ENCODE results near the gene VAV2.

Gene VAV2

DNA sequence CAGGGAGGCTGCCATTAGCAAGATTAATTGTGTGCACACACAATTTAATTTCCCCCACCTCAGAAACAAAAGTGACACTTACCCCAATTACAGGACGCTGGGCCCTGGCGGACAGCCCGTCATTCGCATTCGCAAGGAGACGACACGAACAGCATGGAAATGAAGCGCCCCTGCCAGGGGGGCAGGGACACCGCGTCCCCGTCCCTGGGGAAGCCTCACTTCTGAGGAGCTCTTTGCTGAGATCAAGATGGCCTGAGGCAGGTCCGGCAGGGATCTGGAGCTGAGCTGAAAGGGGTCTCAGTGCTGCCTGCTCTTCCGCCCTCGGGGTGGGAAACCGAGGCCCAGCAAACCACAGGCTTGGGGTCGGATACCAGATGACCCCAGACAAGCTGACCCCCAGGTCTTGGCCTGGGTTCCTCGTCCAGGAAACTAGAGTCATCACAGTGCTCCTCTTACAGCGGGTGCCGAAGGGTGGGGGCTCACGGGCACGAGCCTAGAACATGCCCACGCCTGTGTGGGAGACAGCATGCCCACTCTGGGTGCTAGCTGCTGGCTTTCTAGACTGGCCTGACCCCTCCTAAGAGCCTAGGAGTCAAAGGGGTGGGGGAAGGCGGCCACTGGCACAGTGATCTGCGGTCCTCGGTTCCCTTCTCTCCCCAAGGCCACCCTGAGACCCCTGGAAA lies 103.2 kb downstream of the VAV2 start:
- no peak for DNase-seq

DNA sequence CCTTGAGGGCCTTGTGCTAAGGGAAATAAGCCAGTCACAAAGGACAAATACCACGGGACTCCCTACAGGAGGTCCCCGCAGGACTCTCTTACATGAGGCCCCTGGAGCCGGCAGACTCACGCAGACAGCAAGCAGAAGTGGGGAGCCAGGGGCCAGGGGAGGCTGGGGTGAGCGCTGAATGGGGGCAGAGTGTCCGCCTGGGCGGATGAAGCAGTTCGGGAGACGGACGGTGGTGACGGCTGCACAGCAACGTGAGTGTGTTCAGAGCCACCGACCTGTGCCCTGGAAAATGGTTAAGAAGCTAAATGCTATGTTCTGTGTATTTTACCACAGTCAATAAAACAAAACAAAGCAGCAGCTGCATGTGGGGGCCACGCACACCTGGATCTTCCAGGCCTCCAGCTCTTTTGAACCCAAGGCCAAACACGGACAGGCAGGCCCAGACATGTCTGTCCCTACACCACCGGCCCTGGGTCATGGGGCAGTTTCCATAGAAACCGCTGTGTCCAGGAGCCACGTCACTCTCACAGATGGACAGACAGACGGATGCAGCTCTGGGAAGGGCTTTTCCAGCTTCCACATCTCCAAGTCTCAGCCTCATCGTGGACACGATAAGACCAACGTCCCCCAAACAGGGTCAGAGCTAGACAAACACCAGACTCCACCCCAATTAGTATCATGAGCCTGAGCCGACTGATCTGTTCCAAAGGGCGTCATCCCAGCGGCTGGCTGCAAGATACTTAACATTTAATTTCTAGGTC lies 103.9 kb downstream of the VAV2 start:
- no peak for DNase-seq

DNA sequence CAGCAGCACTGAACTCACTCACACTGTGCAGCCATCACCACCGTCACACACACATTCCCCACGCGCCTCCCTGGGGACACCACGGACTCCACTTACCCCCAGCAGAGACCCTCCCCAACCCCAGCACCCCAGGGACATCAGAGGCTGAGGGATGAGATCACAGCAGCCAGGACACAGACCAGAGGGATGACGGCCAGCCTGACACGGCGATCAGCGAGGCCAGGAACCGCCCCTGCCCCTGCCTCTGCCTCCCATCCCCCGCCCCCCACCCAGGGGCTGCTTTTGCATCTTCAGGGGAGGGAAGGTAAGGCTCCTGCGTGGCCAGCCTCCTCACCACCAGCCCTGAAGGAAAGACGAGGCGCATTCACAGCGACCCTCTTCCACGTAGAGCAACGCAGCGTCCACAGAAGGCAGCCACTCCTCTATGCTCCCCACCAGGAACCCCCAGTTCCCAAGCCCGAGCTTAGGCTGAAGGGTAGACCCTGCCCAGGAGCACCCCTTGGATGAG lies 104.5 kb downstream of the VAV2 start:
- DNase-seq, result no peak

DNA sequence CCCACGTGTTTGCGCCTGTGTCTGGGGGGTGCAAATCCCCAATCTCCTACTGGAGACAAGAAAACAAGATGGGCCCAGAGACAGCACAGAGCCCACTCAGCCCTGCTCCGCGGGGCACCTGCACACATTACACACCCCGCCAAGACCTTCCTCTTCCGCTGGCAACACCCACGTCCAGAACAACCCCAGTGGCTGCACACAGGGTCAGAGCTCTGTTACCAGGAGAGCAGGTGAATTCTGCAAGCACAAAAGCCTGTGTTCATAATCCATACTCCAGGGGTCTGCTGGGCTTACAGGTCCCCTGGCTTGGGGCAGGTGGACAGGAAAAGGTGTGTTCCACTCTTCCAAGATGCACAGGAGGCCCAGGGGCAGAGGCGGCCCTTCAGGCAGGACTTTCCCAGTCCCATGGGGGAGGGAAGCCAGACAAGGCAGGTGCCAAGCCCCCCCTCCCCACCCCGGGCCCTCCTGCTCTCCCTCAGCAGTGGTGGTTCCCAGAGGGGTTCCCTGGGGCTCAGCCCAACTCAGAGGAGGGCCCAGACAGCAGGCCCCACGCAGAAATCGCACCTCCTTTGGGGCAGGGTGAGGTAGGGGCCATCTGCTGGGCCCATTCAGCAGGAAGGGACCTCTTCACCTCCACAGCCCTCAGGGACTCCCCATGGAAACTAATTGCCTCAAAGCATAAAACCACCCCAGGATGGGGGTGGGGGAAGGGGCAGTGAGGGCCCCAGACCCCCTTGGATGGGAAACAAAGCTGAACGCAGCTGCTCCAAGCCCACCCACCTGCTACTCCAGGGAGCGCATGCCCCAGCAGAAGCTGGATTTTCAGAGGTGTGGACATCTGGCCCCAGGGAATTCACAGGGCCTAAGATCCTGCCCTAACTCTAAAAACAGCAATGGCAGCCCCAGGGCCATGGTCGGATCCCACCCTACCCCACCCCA lies 105.3 kb downstream of the VAV2 start:
- DNase-seq, result no peak

DNA sequence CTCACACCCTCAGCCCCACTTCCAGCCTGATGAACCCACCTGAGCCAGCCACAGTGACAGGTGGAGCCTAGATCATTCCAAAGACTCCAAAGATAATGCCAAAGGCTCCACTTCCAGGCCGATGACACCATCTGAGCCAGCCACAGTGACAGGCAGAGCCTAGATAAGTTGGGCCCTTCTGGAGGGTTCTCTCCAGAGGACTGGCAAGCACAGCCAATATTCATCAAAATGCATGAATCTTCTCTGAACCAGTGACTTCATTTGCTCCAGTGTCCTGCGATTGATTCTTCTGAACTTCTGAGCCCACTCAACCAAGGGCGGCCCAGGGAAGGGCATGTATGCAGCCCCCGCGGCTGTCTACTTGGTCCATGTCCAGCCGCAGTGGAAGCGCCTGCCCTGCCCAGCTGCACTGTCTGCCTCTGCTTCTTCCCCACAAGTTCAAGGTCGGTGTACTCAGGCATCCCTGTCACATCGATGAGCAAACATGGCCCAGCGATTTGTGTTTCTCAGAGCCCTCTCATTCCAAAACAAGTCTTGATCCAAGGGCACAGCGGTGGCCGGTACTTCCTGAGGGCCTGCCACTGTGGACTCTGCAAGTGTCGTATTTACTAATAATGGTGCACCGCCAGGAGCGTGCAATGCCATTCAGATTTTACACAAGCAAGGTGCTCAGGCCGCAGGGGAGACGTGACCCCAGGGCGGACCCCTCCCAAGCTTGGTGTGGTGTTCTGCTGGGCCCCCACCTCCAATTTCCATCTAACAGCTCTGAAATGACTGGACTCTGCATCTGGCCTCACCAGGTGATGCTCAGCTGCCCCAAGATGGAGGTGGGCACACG lies 107.0 kb downstream of the VAV2 start:
- DNase-seq, result no peak

DNA sequence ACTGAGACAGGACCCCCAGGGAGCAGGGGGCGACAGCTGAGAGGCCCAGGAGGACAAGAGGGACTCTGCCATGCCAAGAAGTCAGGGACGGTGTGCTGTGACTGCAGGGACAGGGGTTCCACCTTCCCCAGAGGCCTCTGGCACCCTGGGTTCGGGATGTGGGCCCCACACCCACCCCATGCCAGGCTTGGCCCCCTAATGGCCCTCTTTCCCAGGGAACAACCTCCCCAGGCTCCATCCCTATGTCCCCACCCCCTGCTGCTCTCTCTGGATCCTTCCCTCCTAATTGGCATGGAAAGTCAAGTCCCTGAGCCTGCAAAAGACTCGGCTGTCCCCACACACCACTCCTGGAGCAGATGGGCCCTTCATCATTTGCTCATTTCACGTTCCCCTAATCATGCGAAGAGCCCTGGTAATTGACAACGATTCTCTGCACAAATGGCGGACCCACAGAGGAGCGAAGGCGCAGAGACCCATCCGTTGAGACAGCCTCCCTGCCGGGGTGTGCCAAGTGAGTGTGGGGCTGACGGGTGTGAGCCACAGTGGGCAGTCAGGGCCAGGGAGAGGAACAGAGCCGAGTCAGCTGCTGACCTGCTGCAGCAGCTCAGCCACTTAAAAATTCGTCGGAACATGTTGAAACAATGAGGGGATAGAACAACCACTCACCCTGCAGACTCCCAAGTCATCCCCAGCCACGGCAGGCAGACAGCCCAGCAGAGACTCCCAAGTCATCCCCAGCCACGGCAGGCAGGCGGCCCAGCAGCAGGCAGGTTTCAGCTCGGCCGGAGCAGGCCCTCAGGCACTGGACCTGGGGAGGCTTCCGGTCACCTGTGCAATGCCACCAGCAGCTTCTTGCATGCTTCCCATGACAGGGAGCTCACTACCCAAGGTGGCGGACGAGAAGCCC lies 109.0 kb downstream of the VAV2 start:
- DNase-seq, result no peak

DNA sequence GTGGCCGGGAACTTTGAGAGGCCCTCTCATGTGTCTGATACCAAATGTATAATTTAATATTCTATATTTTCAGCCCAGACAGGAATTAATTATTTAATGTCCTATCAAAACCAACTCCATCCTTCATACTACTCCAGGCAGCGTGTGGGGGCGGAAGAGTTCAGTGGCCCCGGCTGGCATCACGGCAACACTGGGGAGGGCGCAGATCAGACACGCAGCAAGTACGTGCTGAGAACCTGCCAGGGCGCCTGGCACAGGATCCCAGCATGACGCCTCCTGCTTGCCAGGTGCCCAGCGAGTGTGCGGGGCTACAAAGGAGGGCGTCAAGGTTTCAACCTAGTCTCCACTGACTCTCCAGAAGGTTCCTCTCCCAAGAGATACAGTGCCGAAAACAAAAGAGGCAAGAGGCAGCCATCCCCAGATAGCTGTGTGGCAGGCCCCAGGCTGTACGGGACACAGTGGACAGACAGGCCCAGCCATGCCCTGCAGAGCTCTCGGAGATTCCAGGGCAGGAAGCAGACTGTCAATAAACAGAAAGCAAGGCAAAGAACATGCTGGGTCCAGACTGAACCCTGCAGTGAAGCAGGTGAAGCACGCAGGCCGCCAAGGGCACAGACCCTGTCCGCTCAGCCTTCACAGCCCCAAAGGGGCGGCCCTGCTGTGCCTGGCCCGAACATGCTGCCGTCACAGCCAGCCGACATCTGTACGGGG lies 110.3 kb downstream of the VAV2 start:
- no peak for DNase-seq

DNA sequence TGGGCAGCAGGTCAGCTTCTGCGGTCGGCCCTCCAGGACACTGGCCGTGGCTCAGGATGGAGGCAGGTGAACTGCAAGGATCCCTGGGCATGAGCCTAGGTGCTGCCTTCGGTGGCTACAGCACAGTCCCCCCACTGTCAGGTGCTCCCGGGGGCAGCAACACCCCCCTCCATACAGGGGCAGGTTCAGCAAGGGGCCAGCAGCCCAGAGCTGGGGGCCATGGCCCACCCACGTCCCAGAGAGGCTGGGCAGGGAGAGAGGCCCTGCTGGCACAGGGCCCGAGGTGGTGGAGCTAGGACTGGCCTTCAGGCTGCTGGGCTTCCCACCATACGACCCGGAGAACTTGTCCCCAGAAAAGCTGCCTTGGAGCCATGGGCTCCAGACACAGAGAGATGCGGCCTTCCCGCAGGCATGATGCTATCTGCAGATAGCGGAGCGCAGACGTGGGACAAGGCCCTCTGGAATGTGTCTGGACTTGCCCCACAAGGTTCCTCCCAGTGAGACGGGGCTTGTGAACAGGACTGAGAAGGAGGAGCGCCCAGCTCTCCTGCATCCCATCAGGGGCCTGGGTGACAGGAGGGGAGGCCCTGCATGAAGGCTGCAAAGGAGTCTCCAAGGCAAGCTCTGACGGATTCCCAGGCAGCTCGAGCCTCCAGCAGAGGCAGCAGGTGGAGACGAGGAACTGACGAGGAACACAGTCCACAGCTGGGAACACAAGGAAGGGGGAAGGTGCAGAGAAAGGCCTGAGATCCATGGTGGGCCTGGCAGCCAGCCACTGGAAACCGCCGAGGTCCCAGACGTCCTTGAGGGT lies 111.1 kb downstream of the VAV2 start:
- no peak for DNase-seq

DNA sequence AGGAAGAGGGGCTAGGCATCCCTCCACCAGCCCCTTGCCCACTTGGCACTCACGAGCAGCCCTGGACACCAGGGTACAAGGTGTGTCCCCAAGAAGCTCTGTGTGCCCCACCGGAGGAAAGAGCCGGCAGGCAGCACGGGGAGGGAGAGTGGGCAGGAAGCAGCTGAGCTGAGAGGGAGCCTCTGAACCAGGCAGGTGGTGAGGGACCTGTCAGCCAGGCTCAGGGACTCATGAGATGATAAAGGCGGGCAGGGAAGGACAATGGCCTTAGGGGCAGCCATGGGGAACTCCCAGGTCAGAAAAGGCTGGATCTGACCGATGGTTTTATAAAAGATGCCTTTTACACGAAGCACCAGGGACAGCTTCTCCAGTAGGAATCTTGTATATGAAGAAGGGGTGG lies 112.0 kb downstream of the VAV2 start:
- no peak for DNase-seq

DNA sequence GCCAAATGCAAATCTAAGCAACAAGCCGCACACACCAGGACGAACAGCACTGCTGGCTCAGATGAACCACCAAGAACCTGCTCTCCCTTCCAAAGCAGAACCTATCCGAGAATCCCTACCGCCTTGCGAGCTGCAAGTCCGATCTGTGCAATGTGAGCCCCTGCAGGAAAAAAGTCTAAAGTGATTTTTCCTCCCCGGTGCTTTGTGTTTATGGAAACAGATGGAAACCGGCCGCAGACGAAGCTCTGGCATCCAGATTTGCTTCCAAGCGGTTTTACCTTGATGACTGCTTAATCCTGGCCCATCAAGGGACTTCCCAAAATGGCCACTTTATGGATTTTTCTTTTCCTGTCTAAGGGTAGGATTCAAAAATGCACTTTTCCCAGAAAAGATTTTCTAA lies 112.5 kb downstream of the VAV2 start:
- DNase-seq, result no peak

DNA sequence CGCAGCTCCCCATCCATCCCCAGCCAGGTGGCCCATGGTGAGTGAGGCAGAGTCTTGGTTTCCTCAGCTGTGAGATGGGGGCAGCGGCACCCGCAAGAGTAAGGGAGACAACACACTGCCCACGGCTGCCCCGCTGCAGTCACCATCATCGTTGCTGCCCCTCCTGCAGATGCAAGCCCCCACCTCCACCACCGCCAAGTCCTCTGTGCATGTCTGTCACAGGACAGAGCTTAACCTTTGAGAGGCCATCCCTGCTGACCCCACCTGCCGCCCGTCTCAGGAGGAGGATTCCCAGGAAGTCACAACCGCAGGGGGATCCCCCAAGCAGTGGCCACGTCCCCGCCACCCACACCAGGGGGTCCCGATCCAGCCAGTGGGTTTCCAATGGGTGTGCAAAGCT lies 113.7 kb downstream of the VAV2 start:
- no peak for DNase-seq

DNA sequence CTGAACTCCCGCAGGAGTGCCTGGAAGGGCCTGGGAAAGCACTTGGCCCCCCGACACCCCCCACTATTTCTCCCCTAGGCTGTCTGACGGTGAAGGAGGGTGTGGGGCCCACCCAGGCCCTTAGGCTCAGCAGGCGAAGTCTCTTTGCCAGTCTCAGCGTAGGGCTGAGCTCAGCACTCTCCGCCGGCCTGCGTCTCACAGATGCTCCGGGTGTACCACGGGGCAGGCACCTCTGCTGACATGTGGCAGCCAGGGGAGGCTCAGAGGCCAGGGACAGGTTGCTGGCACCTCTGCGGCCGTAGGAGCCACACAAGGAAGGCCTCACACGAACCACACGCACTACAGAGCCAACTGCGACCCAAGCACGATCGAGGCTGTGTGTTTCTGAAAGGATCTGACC lies 114.2 kb downstream of the VAV2 start:
- DNase-seq, result no peak

DNA sequence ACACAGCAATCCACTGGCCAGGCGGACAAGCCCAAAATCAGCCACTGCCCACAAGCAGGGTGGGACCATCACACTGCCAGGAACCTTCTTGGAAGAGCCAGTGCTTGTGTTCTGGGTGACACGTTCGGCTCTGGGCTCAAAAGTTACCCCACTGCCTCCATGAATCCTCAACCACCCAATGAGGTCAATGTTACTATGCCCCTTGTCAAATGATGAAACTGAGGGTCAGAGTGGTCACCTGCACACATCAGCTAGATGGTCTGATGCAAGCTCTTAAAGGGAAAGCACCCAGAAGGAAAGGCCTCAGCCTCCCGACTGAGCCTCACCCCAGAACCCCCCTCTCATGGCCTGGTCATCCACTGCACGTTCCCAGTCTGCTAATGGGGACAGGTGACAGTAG lies 114.8 kb downstream of the VAV2 start:
- no peak for DNase-seq

DNA sequence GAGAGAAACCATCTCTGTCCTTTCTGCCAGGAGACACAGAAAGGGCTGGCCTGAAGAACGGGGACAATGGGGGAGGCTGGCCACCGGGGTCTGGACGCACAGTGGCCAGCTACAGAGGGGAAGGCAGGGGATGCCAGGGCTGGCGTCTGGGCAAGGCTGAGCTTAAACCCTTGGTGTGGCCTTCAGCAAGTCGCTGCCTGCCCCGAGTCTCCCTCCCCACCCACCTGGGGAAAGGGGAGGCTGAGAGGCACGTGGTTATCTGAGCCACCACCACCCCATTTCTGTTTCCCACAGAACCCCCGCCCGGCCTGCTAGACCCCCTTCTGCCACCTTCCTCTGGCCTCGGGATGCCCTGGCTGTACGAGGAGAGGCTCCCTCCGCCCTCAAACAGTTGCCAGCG lies 115.3 kb downstream of the VAV2 start:
- no peak for DNase-seq

DNA sequence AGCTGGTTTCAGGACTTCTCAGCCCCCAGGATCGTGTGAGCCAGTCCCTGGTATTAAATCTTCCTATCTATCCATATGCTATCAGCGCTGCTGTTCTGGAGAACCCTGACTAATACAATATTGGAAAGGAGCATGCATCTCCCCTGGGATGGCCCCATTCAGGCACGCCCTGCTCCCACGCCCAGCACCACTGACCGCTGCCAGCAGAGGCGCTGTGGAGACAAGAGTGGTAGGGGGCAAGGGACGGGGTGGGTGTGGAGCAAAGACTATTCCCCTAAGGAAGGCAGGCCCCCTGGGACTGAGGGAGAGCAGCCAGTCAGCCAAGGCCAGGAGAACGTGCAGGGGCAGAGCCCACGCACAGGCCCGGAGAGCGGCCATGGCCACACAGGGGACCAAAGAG lies 116.0 kb downstream of the VAV2 start:
- no peak for DNase-seq

DNA sequence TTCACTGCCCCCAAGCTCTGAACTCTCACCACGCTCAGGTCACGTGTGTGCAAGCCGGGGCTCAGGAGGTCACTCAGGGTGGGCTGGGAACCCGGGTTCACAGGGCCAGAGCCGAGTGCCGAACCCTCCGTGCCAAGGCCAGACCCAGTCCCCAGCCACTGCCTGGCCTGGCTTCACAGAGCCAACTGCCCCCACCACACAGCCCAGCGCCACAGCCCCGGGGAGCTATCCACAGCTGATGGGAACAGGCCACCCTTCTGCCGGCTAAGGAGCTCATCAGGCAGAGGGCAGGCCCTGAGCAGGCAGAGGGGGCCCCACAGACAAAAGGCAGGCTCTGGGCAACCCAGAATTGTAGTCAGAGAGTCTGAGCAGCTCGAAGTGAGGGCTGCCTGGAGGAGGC lies 117.0 kb downstream of the VAV2 start:
- DNase-seq, result no peak

DNA sequence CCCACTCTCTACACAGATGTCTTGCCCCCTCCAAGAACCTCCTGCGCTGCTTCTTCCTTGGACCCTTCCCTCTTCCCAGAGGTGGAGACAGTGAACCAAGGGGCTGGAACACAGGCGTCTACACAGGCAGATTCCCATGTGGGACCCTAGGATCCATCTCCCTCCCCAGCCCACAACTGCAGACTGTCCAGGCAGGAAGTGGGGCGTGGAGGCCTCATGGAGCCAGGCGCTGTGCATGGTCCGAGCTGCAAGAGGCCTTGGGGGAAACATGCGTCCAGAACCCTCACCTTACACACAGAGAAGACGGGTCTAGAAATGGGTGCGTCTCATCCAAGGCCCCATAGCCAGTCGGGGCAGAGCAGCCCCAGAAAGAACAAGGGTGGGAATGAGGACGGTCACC lies 117.5 kb downstream of the VAV2 start:
- DNase-seq, result no peak

DNA sequence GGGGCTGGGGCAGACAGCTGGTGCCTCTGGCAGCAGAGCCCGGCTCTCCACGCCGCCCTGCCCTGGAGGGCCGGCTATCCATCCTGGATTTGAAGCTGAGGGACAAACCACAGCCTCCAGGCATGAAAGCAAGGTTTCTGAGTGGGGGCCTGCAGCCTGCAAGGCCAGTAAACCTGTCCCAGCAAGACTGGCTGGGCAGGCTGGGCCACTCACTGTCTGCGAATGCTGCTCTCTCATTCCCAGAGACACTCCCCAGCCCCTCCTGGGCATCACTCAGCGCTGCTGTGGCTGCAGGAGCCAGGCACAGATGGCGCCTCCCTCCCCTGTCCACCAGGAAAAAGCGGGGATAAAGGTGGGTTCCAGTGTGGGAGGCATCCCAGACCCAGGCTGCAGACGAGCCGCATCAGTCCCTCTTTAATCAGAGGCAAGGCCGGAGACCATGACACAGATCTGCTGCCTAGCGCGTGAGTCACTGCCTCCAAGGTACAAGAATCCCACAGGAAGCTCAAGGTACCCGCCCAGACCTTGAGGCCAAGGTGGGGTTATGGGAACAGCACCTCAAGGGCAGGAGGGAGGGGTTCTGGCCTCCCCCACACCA lies 118.0 kb downstream of the VAV2 start:
- DNase-seq, result no peak

DNA sequence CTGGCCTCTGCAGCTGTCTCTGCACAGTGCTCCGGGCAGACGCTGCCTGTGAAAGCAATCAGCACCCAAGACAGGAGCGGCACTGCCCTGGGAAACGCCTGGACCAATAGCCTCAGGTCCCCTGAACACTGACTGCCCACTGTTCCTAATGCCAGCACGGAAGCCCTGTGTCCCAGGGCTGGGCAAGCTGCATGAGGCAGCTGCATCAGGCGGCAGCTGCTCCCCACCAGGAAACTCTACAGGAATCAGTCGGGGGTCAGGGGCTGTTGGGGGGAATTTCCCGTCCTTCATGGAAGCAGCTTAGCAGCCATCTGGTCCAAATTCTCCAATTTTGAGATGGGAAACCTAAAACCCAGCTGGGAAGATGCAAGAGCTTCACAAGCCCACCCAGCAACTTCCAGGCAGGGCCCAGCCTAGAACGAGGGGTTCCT lies 118.6 kb downstream of the VAV2 start:
- DNase-seq, result no peak
